ENCODE measurements around the gene CRIM1.

DNA sequence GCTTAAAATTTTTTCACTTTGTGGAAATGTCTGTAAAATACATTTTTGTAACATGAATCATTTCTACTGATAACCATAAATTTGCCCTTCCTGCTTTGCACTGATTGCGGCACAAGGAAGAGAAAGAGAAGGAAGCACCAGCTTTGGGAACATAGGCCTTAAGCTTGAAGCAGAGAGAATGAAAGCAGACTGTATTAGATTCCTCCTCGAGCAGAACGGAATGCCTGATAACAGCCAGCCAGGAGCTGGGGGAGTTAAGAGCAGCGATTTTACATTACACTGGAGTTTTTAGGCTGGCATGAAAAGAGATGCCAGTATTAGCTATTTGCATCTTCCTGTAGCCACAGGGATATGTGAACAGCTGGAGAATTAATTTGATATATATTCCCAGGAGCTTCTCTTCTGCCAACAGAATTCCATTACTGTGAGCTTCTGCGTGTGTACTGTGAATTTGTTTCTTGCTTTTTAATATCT, 33.5 kb downstream of the CRIM1 start:
- TF ChIP-seq, protein P1, sequence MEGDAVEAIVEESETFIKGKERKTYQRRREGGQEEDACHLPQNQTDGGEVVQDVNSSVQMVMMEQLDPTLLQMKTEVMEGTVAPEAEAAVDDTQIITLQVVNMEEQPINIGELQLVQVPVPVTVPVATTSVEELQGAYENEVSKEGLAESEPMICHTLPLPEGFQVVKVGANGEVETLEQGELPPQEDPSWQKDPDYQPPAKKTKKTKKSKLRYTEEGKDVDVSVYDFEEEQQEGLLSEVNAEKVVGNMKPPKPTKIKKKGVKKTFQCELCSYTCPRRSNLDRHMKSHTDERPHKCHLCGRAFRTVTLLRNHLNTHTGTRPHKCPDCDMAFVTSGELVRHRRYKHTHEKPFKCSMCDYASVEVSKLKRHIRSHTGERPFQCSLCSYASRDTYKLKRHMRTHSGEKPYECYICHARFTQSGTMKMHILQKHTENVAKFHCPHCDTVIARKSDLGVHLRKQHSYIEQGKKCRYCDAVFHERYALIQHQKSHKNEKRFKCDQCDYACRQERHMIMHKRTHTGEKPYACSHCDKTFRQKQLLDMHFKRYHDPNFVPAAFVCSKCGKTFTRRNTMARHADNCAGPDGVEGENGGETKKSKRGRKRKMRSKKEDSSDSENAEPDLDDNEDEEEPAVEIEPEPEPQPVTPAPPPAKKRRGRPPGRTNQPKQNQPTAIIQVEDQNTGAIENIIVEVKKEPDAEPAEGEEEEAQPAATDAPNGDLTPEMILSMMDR (IDR thresholded peaks at IDR 0.05) = no peak
- no peak for TF ChIP-seq EP300 (IDR thresholded peaks at IDR 0.05)
- no peak for TF ChIP-seq POLR2A (IDR thresholded peaks at IDR 0.05)

Data from tibial nerve (tissue), 4 donors.